Measurements from ENCODE around the gene NAGPA.

The NAGPA gene

GRCh38 chr16:5027086-5027485, 6.6 kb downstream of the NAGPA start:
- no peak for DNase-seq

- DNase-seq: no peak
These were observed 7.1 kb downstream of the NAGPA start for GRCh38 chr16:5026664-5027063.

- no peak for DNase-seq
These were observed 8.5 kb downstream of the NAGPA start for GRCh38 chr16:5025171-5025632.

- no peak for DNase-seq
These were observed 9.1 kb downstream of the NAGPA start for GRCh38 chr16:5024632-5025031.

- DNase-seq: no peak
These were observed 11.2 kb downstream of the NAGPA start for GRCh38 chr16:5022521-5022920.

- DNase-seq: no peak
These were observed 13.2 kb downstream of the NAGPA start for GRCh38 chr16:5020551-5020950.

GRCh38 chr16:5019775-5020174, 14.0 kb downstream of the NAGPA start:
- no peak for DNase-seq

GRCh38 chr16:5018793-5019192, 14.9 kb downstream of the NAGPA start:
- DNase-seq: no peak

- no peak for DNase-seq
These were observed 16.1 kb downstream of the NAGPA start for GRCh38 chr16:5017678-5017969.

GRCh38 chr16:5016967-5017677, 16.6 kb downstream of the NAGPA start:
- DNase-seq: no peak

- no peak for DNase-seq
These were observed 17.8 kb downstream of the NAGPA start for GRCh38 chr16:5015887-5016286.

- no peak for DNase-seq
These were observed 18.4 kb downstream of the NAGPA start for GRCh38 chr16:5015351-5015750.

- no peak for DNase-seq
These were observed 20.8 kb downstream of the NAGPA start for GRCh38 chr16:5012887-5013286.

- DNase-seq: no peak
These were observed 22.1 kb downstream of the NAGPA start for GRCh38 chr16:5011637-5012036.

GRCh38 chr16:5010576-5011329, 23.0 kb downstream of the NAGPA start:
- no peak for DNase-seq

- no peak for DNase-seq
These were observed 25.4 kb downstream of the NAGPA start for GRCh38 chr16:5008311-5008731.

- no peak for DNase-seq
These were observed 26.5 kb downstream of the NAGPA start for GRCh38 chr16:5007256-5007655.

GRCh38 chr16:5006348-5007193, 27.2 kb downstream of the NAGPA start:
- DNase-seq: no peak

GRCh38 chr16:5005916-5006315, 27.8 kb downstream of the NAGPA start:
- DNase-seq: no peak

- no peak for DNase-seq
These were observed 29.4 kb downstream of the NAGPA start for GRCh38 chr16:5004311-5004710.

GRCh38 chr16:5003828-5004227, 29.9 kb downstream of the NAGPA start:
- no peak for DNase-seq

- no peak for DNase-seq
These were observed 30.5 kb downstream of the NAGPA start for GRCh38 chr16:5003211-5003610.

GRCh38 chr16:5002699-5003143, 31.0 kb downstream of the NAGPA start:
- no peak for DNase-seq

GRCh38 chr16:5001986-5002385, 31.7 kb downstream of the NAGPA start:
- no peak for DNase-seq

Measured in activated CD4-positive, alpha-beta T cell treated with anti-CD3 and anti-CD28 coated beads, Interleukin-2, amount 50 U/mL, for 16 hours (primary cell).